SK-MEL-5 (cell line): Measurements from ENCODE around the gene RGL2. TPM values are rescaled to one million over a fixed set of nuclear protein-coding genes. Genes with fewer than 3 reads are reported as not detected.
"Not testable (repeated sequence)": the region's sequence is repeated elsewhere in the genome, so short reads cannot be mapped to it uniquely, and the experiment has no call there.

ENCODE experiments used
- DNase-seq: peaks from one replicate; pipeline ENCODE4 v3.0.0-alpha.2; 2016; ENCODE audit warnings: low read depth, low spot score
- in situ Hi-C: cut with HindIII; loops from 2 replicates; pipeline ENCODE4 v1.10.0; 2016; ENCODE audit warnings: low sequenced_read_pairs, high pct_unique_total_duplicates, low pct_unique_long_range_greater_than_20kb
- polyA plus RNA-seq, 2 experiments: library from polyadenylated mRNA; depleted of rRNA; stranded (reverse); fragments of >200 nt; gene quantifications; 2 replicates each; pipeline ENCODE4 v1.2.3, GENCODE V29; 2015
- total RNA-seq: library from RNA; depleted of rRNA; stranded (reverse); fragments of >200 nt; shearing (Covaris generic); gene quantifications from 2 replicates; pipeline ENCODE4 v1.2.3, GENCODE V29; 2014; rRNA removed

The RGL2 gene
- total RNA-seq, result 11.9 and 14.6 TPM in 2 replicates
- 16.8 and 21.9 TPM in 2 replicates for polyA plus RNA-seq (2015; cell fraction: cytosol; rRNA removed)
- 156 and 161 TPM in 2 replicates for polyA plus RNA-seq (2015; cell fraction: nucleus; rRNA removed)

- no peak for DNase-seq
- in situ Hi-C loops, result no loop called here
Measured at GRCh38 chr6:33298773-33299236, at the start of gene RGL2. TSS of gene RGL2 (minus strand) at chr6:33298942. CDS start at chr6:33298610, 332 bp downstream.

GRCh38 chr6:33347816-33348215 lies 49.1 kb upstream of the RGL2 start:
- in situ Hi-C loops, result no loop called here
- no peak for DNase-seq

- in situ Hi-C loops, DNase-seq: not testable (repeated sequence)
Measured at GRCh38 chr6:33346972-33347371, 48.2 kb upstream of the RGL2 start.

- DNase-seq, result peak; percentile 79
- in situ Hi-C loops, result no loop called here
Measured at GRCh38 chr6:33344701-33345697, 46.3 kb upstream of the RGL2 start.

GRCh38 chr6:33343953-33344611 lies 45.3 kb upstream of the RGL2 start:
- in situ Hi-C loops, result no loop called here
- DNase-seq, result no peak

GRCh38 chr6:33343606-33343952 lies 44.8 kb upstream of the RGL2 start:
- DNase-seq, in situ Hi-C loops: not testable (repeated sequence)

GRCh38 chr6:33339193-33339592 lies 40.5 kb upstream of the RGL2 start:
- in situ Hi-C loops, result no loop called here
- DNase-seq, result no peak

- DNase-seq, result no peak
- in situ Hi-C loops, result no loop called here
Measured at GRCh38 chr6:33336495-33336894, 37.8 kb upstream of the RGL2 start.

- no peak for DNase-seq
- in situ Hi-C loops, result no loop called here
Measured at GRCh38 chr6:33335916-33336315, 37.2 kb upstream of the RGL2 start.

- no peak for DNase-seq
- in situ Hi-C loops, result no loop called here
Measured at GRCh38 chr6:33333666-33334065, 34.9 kb upstream of the RGL2 start.

GRCh38 chr6:33330736-33331135 lies 32.0 kb upstream of the RGL2 start:
- in situ Hi-C loops, result no loop called here
- no peak for DNase-seq

- in situ Hi-C loops, result no loop called here
- DNase-seq, result peak; percentile 70
Measured at GRCh38 chr6:33329058-33329457, 30.3 kb upstream of the RGL2 start.

- DNase-seq, result no peak
- in situ Hi-C loops, result no loop called here
Measured at GRCh38 chr6:33324125-33324524, 25.4 kb upstream of the RGL2 start.

- DNase-seq, result no peak
- in situ Hi-C loops, result no loop called here
Measured at GRCh38 chr6:33323623-33323948, 24.8 kb upstream of the RGL2 start.

- DNase-seq, result no peak
- in situ Hi-C loops, result no loop called here
Measured at GRCh38 chr6:33321227-33321626, 22.5 kb upstream of the RGL2 start.

- DNase-seq, result no peak
- in situ Hi-C loops, result no loop called here
Measured at GRCh38 chr6:33320315-33321181, 21.8 kb upstream of the RGL2 start.

GRCh38 chr6:33319939-33320314 lies 21.2 kb upstream of the RGL2 start:
- DNase-seq, result no peak
- in situ Hi-C loops, result no loop called here
